Activated T-helper 17 cell treated with anti-CD3 and anti-CD28 coated beads, Interleukin-2, amount 50 U/mL, for 72 hours (primary cell): Measurements from ENCODE around the gene ZNF18. TPM values are rescaled to one million over a fixed set of nuclear protein-coding genes. Genes with fewer than 3 reads are reported as not detected.
"Not testable (repeated sequence)": the region's sequence is repeated elsewhere in the genome, so short reads cannot be mapped to it uniquely, and the experiment has no call there.

Experiments used
- ATAC-seq: fragments of 150-1000 bp; cut with Tn5 transposase; replicated peaks from 2 replicates; pipeline ENCODE4 v1.10.0; 2021; ENCODE audit warnings: mild to moderate bottlenecking, moderate library complexity
- H3K27ac Mint-ChIP-seq: one replicate; pipeline ENCODE4 v1.8.0; 2022; ENCODE audit warnings: mixed read lengths
- H3K27me3 Mint-ChIP-seq: one replicate; pipeline ENCODE4 v1.8.0; 2022; ENCODE audit warnings: mixed read lengths
- H3K36me3 Mint-ChIP-seq: one replicate; pipeline ENCODE4 v1.8.0; 2022; ENCODE audit warnings: low read depth, mild to moderate bottlenecking, mixed read lengths
- H3K4me1 Mint-ChIP-seq: one replicate; pipeline ENCODE4 v1.8.0; 2022; ENCODE audit warnings: mixed read lengths
- H3K4me3 Mint-ChIP-seq: one replicate; pipeline ENCODE4 v1.8.0; 2022; ENCODE audit warnings: mild to moderate bottlenecking, mixed read lengths
- H3K9me3 Mint-ChIP-seq: one replicate; pipeline ENCODE4 v1.8.0; 2022; ENCODE audit warnings: mixed read lengths
- total RNA-seq, 2 donors: library from RNA; stranded (reverse); gene quantifications; one replicate each; pipeline ENCODE4 v1.2.3, GENCODE V29; 2022

The ZNF18 gene
- total RNA-seq, 2 donors from 2014 or later = 5.1 to 5.7 TPM

- Mint-ChIP-seq H3K27ac (no peak overlapping the region), H3K36me3 (peaks cover 16% of the 10 kb centered on the region), H3K27me3 (no peaks in the 10 kb centered on the region), H3K4me1 (no peaks in the 10 kb centered on the region), H3K4me3 (no peak overlapping the region), H3K9me3 (peaks cover 7% of the 10 kb centered on the region)
- no peak for ATAC-seq
Observed at GRCh38 chr17:11954936-11955335, 42.3 kb downstream of the ZNF18 start.

GRCh38 chr17:11953924-11954323 is 43.4 kb downstream of the ZNF18 start:
- H3K9me3 Mint-ChIP-seq = peaks cover 7% of the 10 kb centered on the region
- no peak overlapping the region for H3K27ac Mint-ChIP-seq
- H3K4me1 Mint-ChIP-seq = no peaks in the 10 kb centered on the region
- no peaks in the 10 kb centered on the region for H3K27me3 Mint-ChIP-seq
- no peak for ATAC-seq
- peaks cover 16% of the 10 kb centered on the region for H3K36me3 Mint-ChIP-seq
- no peak overlapping the region for H3K4me3 Mint-ChIP-seq

DNA sequence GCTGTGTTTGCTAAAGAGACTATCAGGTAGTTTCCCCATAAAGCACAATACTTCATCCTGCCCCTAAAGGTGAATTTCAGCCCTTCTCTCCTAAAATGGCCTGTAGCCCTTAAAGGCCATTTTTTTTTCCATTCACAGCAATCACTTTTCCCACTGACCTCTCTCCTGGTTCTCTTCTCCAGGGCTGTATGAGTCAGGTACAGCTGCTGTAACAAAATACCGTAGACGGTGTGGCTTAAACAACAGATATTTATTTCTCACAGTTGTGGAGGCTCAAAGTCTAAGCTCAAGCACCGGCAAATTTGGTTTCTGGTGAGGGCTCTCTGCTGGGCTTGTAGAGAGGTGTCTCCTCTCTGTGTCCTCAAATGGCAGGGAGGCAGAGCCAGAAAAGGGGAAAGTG is 44.7 kb downstream of the ZNF18 start:
- no peak for ATAC-seq
- peaks cover 7% of the 10 kb centered on the region for H3K9me3 Mint-ChIP-seq
- no peak overlapping the region for H3K27ac Mint-ChIP-seq
- no peak overlapping the region for H3K4me3 Mint-ChIP-seq
- no peaks in the 10 kb centered on the region for H3K4me1 Mint-ChIP-seq
- peaks cover 6% of the 10 kb centered on the region for H3K36me3 Mint-ChIP-seq
- no peaks in the 10 kb centered on the region for H3K27me3 Mint-ChIP-seq

DNA sequence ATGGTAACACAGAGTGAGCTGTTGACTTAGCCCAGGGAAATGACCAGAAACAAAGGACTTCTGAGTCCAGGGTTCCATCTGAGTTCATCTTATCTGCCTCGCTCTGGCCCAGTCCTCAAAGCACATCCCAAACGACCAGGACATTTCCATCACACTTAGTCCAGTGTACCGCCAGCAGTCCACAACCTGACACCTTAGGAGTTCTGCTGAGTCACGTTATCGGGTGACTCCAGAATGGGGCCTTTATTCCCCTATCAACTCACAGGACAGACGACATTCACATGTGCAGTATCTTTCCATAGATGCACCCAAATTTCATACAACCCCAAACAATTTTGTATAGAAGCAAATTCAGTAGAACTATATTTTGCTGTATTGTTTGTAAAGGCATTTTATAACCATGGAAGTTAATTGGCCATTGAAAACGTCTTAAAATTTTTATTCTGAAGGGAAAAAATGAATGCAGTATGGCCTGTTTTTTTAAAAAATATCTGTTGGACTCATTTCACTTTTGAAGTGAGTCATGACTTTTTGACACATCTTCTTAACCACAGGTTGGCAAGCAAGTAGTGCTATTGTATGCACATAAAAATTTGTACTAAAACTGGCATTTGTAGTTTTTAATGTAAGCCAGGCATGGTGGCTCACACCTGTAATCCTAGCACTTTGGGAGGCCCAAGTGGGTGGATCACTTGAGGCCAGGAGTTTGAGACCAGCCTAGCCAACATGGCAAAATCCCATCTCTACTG is 46.3 kb downstream of the ZNF18 start:
- Mint-ChIP-seq H3K9me3 (peaks cover 7% of the 10 kb centered on the region), H3K36me3 (no peaks in the 10 kb centered on the region), H3K27me3 (no peaks in the 10 kb centered on the region), H3K27ac (no peak overlapping the region), H3K4me1 (no peaks in the 10 kb centered on the region), H3K4me3 (no peak overlapping the region)
- ATAC-seq = no peak

DNA sequence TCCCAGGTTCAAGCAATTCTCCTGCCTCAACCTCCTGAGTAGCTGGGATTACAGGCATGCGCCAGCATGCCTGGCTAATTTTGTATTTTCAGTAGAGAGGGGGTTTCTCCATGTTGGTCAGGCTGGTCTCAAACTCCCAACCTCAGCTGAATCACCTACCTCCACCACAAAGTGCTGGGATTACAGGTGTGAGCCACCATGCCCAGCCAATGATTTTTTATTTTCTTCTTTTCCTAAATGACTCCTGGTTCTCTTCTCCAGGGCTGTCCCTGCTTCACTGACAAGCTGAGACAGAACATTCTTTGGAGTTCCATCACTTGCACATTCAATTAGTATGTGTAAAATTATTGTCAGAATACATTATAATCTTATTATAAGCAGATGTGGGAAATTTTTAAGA is 47.7 kb downstream of the ZNF18 start:
- not testable (repeated sequence) for H3K27me3 Mint-ChIP-seq, H3K4me3 Mint-ChIP-seq, ATAC-seq, H3K27ac Mint-ChIP-seq, H3K9me3 Mint-ChIP-seq, H3K4me1 Mint-ChIP-seq, H3K36me3 Mint-ChIP-seq

GRCh38 chr17:11948789-11949188 is 48.5 kb downstream of the ZNF18 start:
- Mint-ChIP-seq H3K27ac (no peak overlapping the region), H3K4me1 (no peaks in the 10 kb centered on the region), H3K9me3 (peaks cover 3% of the 10 kb centered on the region), H3K27me3 (peaks cover 4% of the 10 kb centered on the region), H3K36me3 (no peaks in the 10 kb centered on the region), H3K4me3 (no peak overlapping the region)
- no peak for ATAC-seq

DNA sequence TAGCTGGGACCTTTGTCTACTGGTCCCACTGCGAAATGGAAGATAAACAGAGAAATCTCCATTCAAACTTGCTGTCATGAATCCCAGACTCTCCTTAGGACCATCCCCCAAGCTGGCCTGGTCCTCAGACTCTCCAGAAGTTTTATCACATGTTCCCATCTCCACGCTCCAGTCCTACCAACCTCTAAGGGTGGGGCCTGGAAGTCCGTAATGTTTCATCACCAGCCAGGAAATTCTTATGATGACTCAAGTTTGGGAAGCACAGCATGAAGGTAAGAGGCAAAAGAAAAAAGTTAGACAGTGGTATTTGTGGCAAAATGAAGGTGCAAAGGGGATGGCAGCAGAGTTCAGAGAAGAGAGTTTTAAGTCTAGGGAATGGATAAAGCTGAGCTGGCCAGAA is 52.7 kb downstream of the ZNF18 start:
- H3K36me3 Mint-ChIP-seq = no peaks in the 10 kb centered on the region
- H3K27ac Mint-ChIP-seq = no peak overlapping the region
- H3K4me3 Mint-ChIP-seq = no peak overlapping the region
- H3K4me1 Mint-ChIP-seq = no peaks in the 10 kb centered on the region
- peaks cover 7% of the 10 kb centered on the region for H3K27me3 Mint-ChIP-seq
- ATAC-seq = no peak
- H3K9me3 Mint-ChIP-seq = no peaks in the 10 kb centered on the region

GRCh38 chr17:11943759-11944347 is 53.4 kb downstream of the ZNF18 start:
- no peaks in the 10 kb centered on the region for H3K36me3 Mint-ChIP-seq
- peaks cover 9% of the 10 kb centered on the region for H3K27me3 Mint-ChIP-seq
- H3K4me1 Mint-ChIP-seq = no peaks in the 10 kb centered on the region
- no peak overlapping the region for H3K4me3 Mint-ChIP-seq
- ATAC-seq = no peak
- no peak overlapping the region for H3K27ac Mint-ChIP-seq
- no peaks in the 10 kb centered on the region for H3K9me3 Mint-ChIP-seq

DNA sequence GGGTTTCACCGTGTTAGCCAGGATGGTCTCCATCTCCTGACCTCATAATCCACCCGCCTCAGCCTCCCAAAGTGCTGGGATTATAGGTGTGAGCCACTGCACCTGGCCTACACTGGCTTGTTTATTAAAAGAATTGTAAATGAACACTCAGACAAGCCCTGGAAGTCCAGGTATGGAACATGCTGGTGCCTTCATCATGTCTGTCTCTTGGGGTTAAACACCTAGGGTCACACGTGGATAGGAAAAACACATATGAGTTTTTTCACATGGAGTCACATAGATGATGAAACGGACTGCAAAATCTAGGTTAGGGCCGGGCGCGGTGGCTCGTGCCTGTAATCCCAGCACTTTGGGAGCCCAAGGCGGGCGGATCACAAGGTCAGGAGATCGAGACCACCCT is 54.2 kb downstream of the ZNF18 start:
- H3K36me3 Mint-ChIP-seq, H3K27me3 Mint-ChIP-seq, H3K4me1 Mint-ChIP-seq, H3K9me3 Mint-ChIP-seq, H3K4me3 Mint-ChIP-seq, H3K27ac Mint-ChIP-seq, ATAC-seq: not testable (repeated sequence)

DNA sequence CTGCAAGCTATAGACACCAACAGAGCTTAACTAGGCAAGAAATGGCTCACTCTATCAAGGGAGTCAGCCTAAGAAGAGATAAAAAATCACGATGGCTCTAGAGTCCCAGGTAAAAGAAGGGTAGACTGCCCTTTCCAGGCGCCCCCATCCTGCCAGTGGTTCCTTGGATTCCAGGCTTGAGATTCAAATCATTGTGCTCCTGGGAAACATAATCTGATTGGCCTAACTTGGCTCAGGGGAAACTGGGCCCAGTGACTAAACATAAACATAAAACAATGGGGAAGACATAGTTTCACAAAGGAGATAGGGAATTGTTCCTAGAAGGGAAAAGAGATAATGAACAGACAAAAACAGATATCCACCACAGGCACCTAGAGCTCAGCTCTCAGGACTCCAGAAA is 56.4 kb downstream of the ZNF18 start:
- peaks cover 16% of the 10 kb centered on the region for H3K27me3 Mint-ChIP-seq
- H3K27ac Mint-ChIP-seq = no peak overlapping the region
- H3K4me1 Mint-ChIP-seq = no peaks in the 10 kb centered on the region
- H3K9me3 Mint-ChIP-seq = no peaks in the 10 kb centered on the region
- H3K36me3 Mint-ChIP-seq = no peaks in the 10 kb centered on the region
- ATAC-seq = no peak
- H3K4me3 Mint-ChIP-seq = no peak overlapping the region

DNA sequence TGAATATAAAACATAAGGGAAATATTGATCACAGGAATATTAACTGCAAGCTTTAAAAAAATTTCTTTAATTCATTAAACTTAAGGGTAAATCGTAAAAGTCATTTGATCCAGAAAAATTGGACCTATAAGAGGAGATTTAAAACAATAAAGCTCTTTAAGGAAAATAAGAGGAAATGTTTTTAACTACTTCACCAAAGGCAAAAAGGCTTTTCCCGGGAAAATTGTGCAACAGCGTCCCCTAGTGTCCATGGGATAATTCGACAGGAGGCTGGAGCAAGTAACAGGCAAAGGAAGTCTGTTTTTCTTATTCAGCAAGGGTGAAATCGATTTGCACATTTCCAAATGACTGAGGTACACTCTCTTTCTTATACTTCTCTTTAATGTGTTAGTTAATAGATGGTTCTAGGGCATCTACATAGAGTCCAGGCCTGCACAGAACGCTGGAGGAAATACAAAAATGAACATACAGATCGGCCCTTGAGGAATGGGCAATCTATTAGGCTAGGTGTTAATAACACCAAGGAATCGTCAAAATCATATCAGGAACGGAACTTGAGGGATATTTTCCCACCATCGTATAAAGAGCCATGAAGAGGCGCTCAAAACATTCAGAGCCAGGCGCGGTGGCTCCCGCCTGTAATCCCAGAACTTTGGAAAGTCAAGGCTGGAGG is 61.4 kb downstream of the ZNF18 start:
- no peak overlapping the region for H3K27ac Mint-ChIP-seq
- no peak for ATAC-seq
- no peak overlapping the region for H3K4me3 Mint-ChIP-seq
- no peaks in the 10 kb centered on the region for H3K36me3 Mint-ChIP-seq
- no peaks in the 10 kb centered on the region for H3K4me1 Mint-ChIP-seq
- H3K27me3 Mint-ChIP-seq = peaks cover 13% of the 10 kb centered on the region
- no peaks in the 10 kb centered on the region for H3K9me3 Mint-ChIP-seq

DNA sequence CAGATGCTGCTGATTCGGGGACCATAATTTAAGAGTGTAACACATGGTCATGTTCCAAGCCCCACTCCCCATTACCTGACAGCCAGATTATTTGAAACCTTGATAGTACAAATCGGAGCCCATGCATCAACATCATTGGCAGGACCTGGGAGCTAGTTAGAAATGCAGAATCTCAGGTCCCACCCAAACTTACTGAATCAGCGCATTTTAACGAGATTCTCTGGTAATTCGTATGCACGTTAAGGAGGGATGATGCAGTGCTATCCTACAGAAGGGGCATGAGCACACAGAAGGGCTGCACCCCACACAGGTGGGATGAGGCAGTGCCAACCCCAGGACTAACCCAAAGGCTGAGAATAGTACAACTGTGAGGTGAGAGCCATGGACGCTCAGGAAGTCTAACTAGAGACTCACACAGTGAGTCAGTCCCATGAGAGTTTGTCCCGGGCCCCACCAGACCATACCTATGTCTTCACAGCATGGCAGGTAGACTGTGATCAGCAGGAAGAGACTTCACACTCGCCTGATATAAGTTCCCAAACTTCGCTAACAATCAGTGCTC is 64.9 kb downstream of the ZNF18 start:
- no peak for ATAC-seq
- Mint-ChIP-seq H3K27ac (no peak overlapping the region), H3K36me3 (no peaks in the 10 kb centered on the region), H3K9me3 (no peaks in the 10 kb centered on the region), H3K4me1 (no peaks in the 10 kb centered on the region), H3K27me3 (peaks cover 12% of the 10 kb centered on the region), H3K4me3 (no peak overlapping the region)

GRCh38 chr17:11928436-11928835 is 68.8 kb downstream of the ZNF18 start:
- peaks cover 3% of the 10 kb centered on the region for H3K9me3 Mint-ChIP-seq
- H3K36me3 Mint-ChIP-seq = no peaks in the 10 kb centered on the region
- no peak overlapping the region for H3K27ac Mint-ChIP-seq
- H3K27me3 Mint-ChIP-seq = peaks cover 20% of the 10 kb centered on the region
- ATAC-seq = no peak
- H3K4me3 Mint-ChIP-seq = no peak overlapping the region
- no peaks in the 10 kb centered on the region for H3K4me1 Mint-ChIP-seq
